ENCODE results near the gene NDRG2.

DNA sequence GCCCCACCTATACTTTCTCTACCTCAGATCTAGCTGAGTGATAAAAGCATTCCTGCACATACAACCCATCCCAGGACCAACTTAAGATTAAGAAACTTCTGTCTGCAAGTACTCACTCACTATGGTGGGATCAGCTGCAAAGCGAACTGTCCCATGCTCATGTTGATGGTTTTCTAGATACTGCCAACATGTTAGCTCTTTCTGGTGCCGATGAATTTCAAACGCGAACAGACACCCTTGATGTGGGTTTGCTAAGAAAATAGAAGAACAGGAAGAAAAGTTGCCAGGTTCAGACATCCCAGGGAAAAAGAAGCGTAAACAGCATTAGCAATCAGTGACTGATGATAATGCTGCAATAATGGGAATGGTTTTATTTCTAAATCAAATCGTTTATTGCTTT is 27.3 kb downstream of the NDRG2 start:
- no peak for TF ChIP-seq TAF1 (IDR thresholded peaks at IDR 0.05; ENCODE audit: low read depth, low read length)
- 0 out of 2 replicates have a peak, but pooled peaks have one; percentile 40 for TF ChIP-seq POLR2A (IDR thresholded peaks at IDR 0.05; ENCODE audit: low read depth, low read length)
- TF ChIP-seq POLR2AphosphoS5 (IDR thresholded peaks at IDR 0.05; ENCODE audit: low read depth, low read length) = no peak

Data from GM12891 (cell line).